GM23338 (cell line): ENCODE data around the gene PGAP1. TPM values are rescaled to one million over a fixed set of nuclear protein-coding genes. Genes with fewer than 3 reads are reported as not detected.

ENCODE experiments used
- ATAC-seq: fragments of 200-7000 bp; cut with Tn5 transposase; 3 replicates; pipeline ENCODE4 v1.9.1; 2020
- DNase-seq: peaks from one replicate; pipeline ENCODE4 v3.0.0-alpha.2; 2015; ENCODE audit warnings: low spot score
- H2AFZ ChIP-seq: fragments of 200-600 bp; sonication (generic); 2 replicates; pipeline ENCODE4 v1.8.0; 2016; ENCODE audit warnings: antibody characterized with exemption, mild to moderate bottlenecking, moderate library complexity
- H3F3A ChIP-seq: fragments of 200-600 bp; sonication (generic); replicated peaks from 2 replicates; pipeline ENCODE4 v1.8.0; 2017; ENCODE audit warnings: antibody characterized with exemption, mixed run types, low read depth
- H3K27ac ChIP-seq: fragments of 200-600 bp; sonication (generic); 2 replicates; pipeline ENCODE4 v1.6.1; 2016; ENCODE audit warnings: low read depth
- H3K27me3 ChIP-seq: fragments of 200-600 bp; sonication (generic); 2 replicates; pipeline ENCODE4 v1.8.0; 2016; ENCODE audit warnings: mild to moderate bottlenecking, mixed run types, moderate library complexity; ENCODE audit not compliant: insufficient read depth
- H3K36me3 ChIP-seq: fragments of 200-600 bp; sonication (generic); 2 replicates; pipeline ENCODE4 v1.8.0; 2016; ENCODE audit warnings: mild to moderate bottlenecking; ENCODE audit not compliant: insufficient read depth
- H3K4me1 ChIP-seq: fragments of 200-600 bp; sonication (generic); 2 replicates; pipeline ENCODE4 v1.8.0; 2016; ENCODE audit warnings: mild to moderate bottlenecking, moderate library complexity; ENCODE audit not compliant: insufficient read depth
- H3K4me2 ChIP-seq: fragments of 200-600 bp; sonication (generic); 2 replicates; pipeline ENCODE4 v1.7.1; 2017; ENCODE audit warnings: mixed run types
- H3K4me3 ChIP-seq: fragments of 200-600 bp; sonication (generic); 2 replicates; pipeline ENCODE4 v1.6.1; 2016; ENCODE audit warnings: mixed run types
- H3K79me2 ChIP-seq: fragments of 200-600 bp; sonication (generic); replicated peaks from 2 replicates; pipeline ENCODE4 v1.8.0; 2017; ENCODE audit warnings: mild to moderate bottlenecking; ENCODE audit not compliant: insufficient read depth
- H3K9me2 ChIP-seq: fragments of 200-600 bp; sonication (generic); 2 replicates; pipeline ENCODE4 v1.8.0; 2017; ENCODE audit not compliant: insufficient read depth
- H4K20me1 ChIP-seq: fragments of 200-600 bp; sonication (generic); replicated peaks from 2 replicates; pipeline ENCODE4 v1.8.0; 2017; ENCODE audit warnings: mild to moderate bottlenecking; ENCODE audit not compliant: insufficient read depth
- H3K27ac Mint-ChIP-seq: 2 replicates; pipeline ENCODE4 v1.8.0; 2020; ENCODE audit warnings: inconsistent platforms, mild to moderate bottlenecking, moderate library complexity, mixed read lengths
- H3K27me3 Mint-ChIP-seq: 3 replicates; pipeline ENCODE4 v1.8.0; 2022; ENCODE audit warnings: low read depth, mild to moderate bottlenecking, moderate library complexity, mixed read lengths, inconsistent platforms; ENCODE audit not compliant: insufficient read depth, poor library complexity
- H3K36me3 Mint-ChIP-seq: 3 replicates; pipeline ENCODE4 v1.8.0; 2021; ENCODE audit warnings: low read depth, mild to moderate bottlenecking, inconsistent platforms, moderate library complexity, mixed read lengths
- H3K4me1 Mint-ChIP-seq: 3 replicates; pipeline ENCODE4 v1.8.0; 2020; ENCODE audit warnings: mild to moderate bottlenecking, inconsistent platforms, mixed read lengths
- H3K4me3 Mint-ChIP-seq: 3 replicates; pipeline ENCODE4 v1.8.0; 2021; ENCODE audit warnings: moderate library complexity, mild to moderate bottlenecking, inconsistent platforms, mixed read lengths
- H3K9me3 Mint-ChIP-seq: 3 replicates; pipeline ENCODE4 v1.8.0; 2020; ENCODE audit warnings: moderate library complexity, mild to moderate bottlenecking, inconsistent platforms, mixed read lengths
- CREB1 ChIP-seq: fragments of 250-450 bp; sonication (Bioruptor Pico); IDR thresholded peaks from 2 replicates; pipeline ENCODE4 v1.5.0; 2020; ENCODE audit warnings: low read depth, mild to moderate bottlenecking, moderate library complexity
- EZH2 ChIP-seq: fragments of 200-600 bp; sonication (generic); IDR thresholded peaks from one replicate; pipeline ENCODE4 v1.8.0; 2017; ENCODE audit warnings: antibody characterized with exemption, mild to moderate bottlenecking, low read depth; ENCODE audit not compliant: unreplicated experiment
- EZH2phosphoT487 ChIP-seq: fragments of 200-600 bp; sonication (generic); IDR thresholded peaks from one replicate; pipeline ENCODE4 v1.8.1; 2018; ENCODE audit warnings: antibody characterized with exemption; ENCODE audit not compliant: unreplicated experiment
- JUNB ChIP-seq: IDR thresholded peaks from one replicate; pipeline ENCODE4 v1.6.1; 2016; ENCODE audit warnings: antibody characterized with exemption; ENCODE audit not compliant: unreplicated experiment
- NANOG ChIP-seq: IDR thresholded peaks from 2 replicates; pipeline ENCODE4 v1.6.1; 2016; ENCODE audit warnings: antibody characterized with exemption, borderline replicate concordance
- POLR2AphosphoS5 ChIP-seq: IDR thresholded peaks from 2 replicates; pipeline ENCODE4 v1.6.1; 2016; ENCODE audit warnings: antibody characterized with exemption, low read depth
- STAT1 ChIP-seq: IDR thresholded peaks from one replicate; pipeline ENCODE4 v1.6.1; 2016; ENCODE audit warnings: antibody characterized with exemption; ENCODE audit not compliant: unreplicated experiment
- ZNF114 ChIP-seq: fragments of 250-450 bp; sonication (Bioruptor Pico); IDR thresholded peaks from 2 replicates; pipeline ENCODE4 v1.5.0; 2020; ENCODE audit warnings: mild to moderate bottlenecking, moderate library complexity
- ZNF331 ChIP-seq: fragments of 250-450 bp; sonication (Bioruptor Pico); IDR thresholded peaks from 2 replicates; pipeline ENCODE4 v1.5.0; 2020; ENCODE audit warnings: low read depth, mild to moderate bottlenecking, moderate library complexity
- polyA plus RNA-seq: library from polyadenylated mRNA; unstranded; fragments of >200 nt; fragmentation: Nextera tagmentation; extraction: Ambion mirVana; gene quantifications from 2 replicates; pipeline ENCODE4 v1.2.1, GENCODE V29; 2016
- total RNA-seq: library from RNA; depleted of rRNA; stranded (reverse); fragments of >200 nt; shearing (Covaris generic); gene quantifications from 2 replicates; pipeline ENCODE4 v1.2.3, GENCODE V29; 2014
- TF ChIP-seq, protein P1 (sequence below): fragments of 250-450 bp; sonication (Bioruptor Pico); IDR thresholded peaks from 2 replicates; pipeline ENCODE4 v1.5.0; 2020; ENCODE audit warnings: mild to moderate bottlenecking, moderate library complexity
- TF ChIP-seq, protein P2 (sequence below): IDR thresholded peaks from one replicate; pipeline ENCODE4 v1.6.1; 2018; ENCODE audit warnings: antibody characterized with exemption; ENCODE audit not compliant: unreplicated experiment
- TF ChIP-seq, protein P3 (sequence below): IDR thresholded peaks from 2 replicates; pipeline ENCODE4 v1.6.1; 2016; ENCODE audit warnings: antibody characterized with exemption
- TF ChIP-seq, protein P4 (sequence below), 2 experiments: fragments of 200-600 bp in 1 of 2; sonication (generic) in 1 of 2; conservative IDR thresholded peaks; 2 replicates each; pipeline versions ENCODE4 v1.5.1 to v1.6.1; 2016 to 2017; ENCODE audit warnings: antibody characterized with exemption in 2 of 2, low read depth in 2 of 2, mild to moderate bottlenecking in 2 of 2, moderate library complexity in 1 of 2

PGAP1 gene
- total and polyA plus RNA-seq, 2 experiments from 2014 or later: 9.8 to 26.5 TPM

DNA sequence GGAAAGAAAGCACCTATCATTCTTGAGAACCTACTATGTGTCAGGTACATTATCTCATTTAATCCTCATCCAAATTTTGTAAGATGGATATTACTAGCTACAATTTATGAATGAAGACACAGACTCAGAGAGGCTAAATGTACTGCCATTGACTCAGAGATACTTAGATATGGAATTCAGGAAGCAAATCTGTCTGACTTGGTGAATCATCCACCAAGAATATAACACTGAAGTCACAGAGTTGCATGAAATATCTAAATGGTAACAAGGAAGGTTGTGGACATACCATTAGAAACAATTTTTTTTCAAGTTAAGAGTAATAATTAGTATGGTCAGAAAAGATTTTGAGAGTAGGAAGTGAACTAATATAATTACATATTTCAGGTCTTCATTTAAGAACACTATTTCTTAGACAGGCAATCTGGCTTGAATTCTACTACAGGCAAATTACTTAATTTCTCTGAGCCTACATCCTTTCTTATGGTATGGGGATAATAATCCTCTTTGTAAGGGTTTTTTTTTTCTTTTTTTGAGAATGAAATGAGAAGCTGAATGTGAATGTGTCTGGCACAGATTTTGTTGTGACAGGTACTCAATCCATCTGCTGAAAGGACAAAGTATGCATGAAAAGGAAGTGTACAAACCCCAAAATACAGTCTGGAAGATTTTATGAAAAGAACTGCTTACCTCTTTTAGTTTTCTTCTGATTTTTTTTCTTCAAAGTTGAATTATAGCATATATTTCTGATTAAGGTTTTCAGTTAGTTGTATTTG, 102.6 kb downstream of the PGAP1 start:
- Histone ChIP-seq H2AFZ (no peak overlapping the region), H3K36me3 (no peaks in the 10 kb centered on the region), H3K9me2 (0 out of 2 replicates have a peak, but pooled peaks cover 5% of the 10 kb centered on the region), H3F3A (no peaks in the 10 kb centered on the region), H3K27ac (no peak overlapping the region), H3K79me2 (no peaks in the 10 kb centered on the region), H3K4me3 (no peak overlapping the region), H4K20me1 (no peaks in the 10 kb centered on the region), H3K4me2 (no peak overlapping the region), H3K27me3 (no peaks in the 10 kb centered on the region), H3K4me1 (no peaks in the 10 kb centered on the region)
- no peaks in the 10 kb centered on the region for H3K27me3 Mint-ChIP-seq
- H3K4me3 Mint-ChIP-seq: no peak overlapping the region
- no peak for TF ChIP-seq EZH2
- TF ChIP-seq, protein P1, sequence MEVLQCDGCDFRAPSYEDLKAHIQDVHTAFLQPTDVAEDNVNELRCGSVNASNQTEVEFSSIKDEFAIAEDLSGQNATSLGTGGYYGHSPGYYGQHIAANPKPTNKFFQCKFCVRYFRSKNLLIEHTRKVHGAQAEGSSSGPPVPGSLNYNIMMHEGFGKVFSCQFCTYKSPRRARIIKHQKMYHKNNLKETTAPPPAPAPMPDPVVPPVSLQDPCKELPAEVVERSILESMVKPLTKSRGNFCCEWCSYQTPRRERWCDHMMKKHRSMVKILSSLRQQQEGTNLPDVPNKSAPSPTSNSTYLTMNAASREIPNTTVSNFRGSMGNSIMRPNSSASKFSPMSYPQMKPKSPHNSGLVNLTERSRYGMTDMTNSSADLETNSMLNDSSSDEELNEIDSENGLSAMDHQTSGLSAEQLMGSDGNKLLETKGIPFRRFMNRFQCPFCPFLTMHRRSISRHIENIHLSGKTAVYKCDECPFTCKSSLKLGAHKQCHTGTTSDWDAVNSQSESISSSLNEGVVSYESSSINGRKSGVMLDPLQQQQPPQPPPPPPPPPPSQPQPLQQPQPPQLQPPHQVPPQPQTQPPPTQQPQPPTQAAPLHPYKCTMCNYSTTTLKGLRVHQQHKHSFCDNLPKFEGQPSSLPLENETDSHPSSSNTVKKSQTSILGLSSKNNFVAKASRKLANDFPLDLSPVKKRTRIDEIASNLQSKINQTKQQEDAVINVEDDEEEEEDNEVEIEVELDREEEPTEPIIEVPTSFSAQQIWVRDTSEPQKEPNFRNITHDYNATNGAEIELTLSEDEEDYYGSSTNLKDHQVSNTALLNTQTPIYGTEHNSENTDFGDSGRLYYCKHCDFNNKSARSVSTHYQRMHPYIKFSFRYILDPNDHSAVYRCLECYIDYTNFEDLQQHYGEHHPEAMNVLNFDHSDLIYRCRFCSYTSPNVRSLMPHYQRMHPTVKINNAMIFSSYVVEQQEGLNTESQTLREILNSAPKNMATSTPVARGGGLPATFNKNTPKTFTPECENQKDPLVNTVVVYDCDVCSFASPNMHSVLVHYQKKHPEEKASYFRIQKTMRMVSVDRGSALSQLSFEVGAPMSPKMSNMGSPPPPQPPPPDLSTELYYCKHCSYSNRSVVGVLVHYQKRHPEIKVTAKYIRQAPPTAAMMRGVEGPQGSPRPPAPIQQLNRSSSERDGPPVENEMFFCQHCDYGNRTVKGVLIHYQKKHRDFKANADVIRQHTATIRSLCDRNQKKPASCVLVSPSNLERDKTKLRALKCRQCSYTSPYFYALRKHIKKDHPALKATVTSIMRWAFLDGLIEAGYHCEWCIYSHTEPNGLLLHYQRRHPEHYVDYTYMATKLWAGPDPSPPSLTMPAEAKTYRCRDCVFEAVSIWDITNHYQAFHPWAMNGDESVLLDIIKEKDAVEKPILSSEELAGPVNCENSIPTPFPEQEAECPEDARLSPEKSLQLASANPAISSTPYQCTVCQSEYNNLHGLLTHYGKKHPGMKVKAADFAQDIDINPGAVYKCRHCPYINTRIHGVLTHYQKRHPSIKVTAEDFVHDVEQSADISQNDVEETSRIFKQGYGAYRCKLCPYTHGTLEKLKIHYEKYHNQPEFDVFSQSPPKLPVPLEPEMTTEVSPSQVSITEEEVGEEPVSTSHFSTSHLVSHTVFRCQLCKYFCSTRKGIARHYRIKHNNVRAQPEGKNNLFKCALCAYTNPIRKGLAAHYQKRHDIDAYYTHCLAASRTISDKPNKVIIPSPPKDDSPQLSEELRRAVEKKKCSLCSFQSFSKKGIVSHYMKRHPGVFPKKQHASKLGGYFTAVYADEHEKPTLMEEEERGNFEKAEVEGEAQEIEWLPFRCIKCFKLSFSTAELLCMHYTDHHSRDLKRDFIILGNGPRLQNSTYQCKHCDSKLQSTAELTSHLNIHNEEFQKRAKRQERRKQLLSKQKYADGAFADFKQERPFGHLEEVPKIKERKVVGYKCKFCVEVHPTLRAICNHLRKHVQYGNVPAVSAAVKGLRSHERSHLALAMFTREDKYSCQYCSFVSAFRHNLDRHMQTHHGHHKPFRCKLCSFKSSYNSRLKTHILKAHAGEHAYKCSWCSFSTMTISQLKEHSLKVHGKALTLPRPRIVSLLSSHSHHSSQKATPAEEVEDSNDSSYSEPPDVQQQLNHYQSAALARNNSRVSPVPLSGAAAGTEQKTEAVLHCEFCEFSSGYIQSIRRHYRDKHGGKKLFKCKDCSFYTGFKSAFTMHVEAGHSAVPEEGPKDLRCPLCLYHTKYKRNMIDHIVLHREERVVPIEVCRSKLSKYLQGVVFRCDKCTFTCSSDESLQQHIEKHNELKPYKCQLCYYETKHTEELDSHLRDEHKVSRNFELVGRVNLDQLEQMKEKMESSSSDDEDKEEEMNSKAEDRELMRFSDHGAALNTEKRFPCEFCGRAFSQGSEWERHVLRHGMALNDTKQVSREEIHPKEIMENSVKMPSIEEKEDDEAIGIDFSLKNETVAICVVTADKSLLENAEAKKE (CRISPR knock-in tag): no peak
- no peak for TF ChIP-seq ZNF114 (CRISPR knock-in tag)
- no peak for TF ChIP-seq POLR2AphosphoS5
- no peak for TF ChIP-seq EZH2phosphoT487
- no peak for TF ChIP-seq JUNB
- TF ChIP-seq STAT1: no peak
- TF ChIP-seq, protein P2, sequence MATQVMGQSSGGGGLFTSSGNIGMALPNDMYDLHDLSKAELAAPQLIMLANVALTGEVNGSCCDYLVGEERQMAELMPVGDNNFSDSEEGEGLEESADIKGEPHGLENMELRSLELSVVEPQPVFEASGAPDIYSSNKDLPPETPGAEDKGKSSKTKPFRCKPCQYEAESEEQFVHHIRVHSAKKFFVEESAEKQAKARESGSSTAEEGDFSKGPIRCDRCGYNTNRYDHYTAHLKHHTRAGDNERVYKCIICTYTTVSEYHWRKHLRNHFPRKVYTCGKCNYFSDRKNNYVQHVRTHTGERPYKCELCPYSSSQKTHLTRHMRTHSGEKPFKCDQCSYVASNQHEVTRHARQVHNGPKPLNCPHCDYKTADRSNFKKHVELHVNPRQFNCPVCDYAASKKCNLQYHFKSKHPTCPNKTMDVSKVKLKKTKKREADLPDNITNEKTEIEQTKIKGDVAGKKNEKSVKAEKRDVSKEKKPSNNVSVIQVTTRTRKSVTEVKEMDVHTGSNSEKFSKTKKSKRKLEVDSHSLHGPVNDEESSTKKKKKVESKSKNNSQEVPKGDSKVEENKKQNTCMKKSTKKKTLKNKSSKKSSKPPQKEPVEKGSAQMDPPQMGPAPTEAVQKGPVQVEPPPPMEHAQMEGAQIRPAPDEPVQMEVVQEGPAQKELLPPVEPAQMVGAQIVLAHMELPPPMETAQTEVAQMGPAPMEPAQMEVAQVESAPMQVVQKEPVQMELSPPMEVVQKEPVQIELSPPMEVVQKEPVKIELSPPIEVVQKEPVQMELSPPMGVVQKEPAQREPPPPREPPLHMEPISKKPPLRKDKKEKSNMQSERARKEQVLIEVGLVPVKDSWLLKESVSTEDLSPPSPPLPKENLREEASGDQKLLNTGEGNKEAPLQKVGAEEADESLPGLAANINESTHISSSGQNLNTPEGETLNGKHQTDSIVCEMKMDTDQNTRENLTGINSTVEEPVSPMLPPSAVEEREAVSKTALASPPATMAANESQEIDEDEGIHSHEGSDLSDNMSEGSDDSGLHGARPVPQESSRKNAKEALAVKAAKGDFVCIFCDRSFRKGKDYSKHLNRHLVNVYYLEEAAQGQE: no peak
- no peak for TF ChIP-seq CREB1 (CRISPR knock-in tag)
- no peak for TF ChIP-seq NANOG
- TF ChIP-seq, protein P3, sequence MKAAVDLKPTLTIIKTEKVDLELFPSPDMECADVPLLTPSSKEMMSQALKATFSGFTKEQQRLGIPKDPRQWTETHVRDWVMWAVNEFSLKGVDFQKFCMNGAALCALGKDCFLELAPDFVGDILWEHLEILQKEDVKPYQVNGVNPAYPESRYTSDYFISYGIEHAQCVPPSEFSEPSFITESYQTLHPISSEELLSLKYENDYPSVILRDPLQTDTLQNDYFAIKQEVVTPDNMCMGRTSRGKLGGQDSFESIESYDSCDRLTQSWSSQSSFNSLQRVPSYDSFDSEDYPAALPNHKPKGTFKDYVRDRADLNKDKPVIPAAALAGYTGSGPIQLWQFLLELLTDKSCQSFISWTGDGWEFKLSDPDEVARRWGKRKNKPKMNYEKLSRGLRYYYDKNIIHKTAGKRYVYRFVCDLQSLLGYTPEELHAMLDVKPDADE: no peak
- TF ChIP-seq, protein P4, sequence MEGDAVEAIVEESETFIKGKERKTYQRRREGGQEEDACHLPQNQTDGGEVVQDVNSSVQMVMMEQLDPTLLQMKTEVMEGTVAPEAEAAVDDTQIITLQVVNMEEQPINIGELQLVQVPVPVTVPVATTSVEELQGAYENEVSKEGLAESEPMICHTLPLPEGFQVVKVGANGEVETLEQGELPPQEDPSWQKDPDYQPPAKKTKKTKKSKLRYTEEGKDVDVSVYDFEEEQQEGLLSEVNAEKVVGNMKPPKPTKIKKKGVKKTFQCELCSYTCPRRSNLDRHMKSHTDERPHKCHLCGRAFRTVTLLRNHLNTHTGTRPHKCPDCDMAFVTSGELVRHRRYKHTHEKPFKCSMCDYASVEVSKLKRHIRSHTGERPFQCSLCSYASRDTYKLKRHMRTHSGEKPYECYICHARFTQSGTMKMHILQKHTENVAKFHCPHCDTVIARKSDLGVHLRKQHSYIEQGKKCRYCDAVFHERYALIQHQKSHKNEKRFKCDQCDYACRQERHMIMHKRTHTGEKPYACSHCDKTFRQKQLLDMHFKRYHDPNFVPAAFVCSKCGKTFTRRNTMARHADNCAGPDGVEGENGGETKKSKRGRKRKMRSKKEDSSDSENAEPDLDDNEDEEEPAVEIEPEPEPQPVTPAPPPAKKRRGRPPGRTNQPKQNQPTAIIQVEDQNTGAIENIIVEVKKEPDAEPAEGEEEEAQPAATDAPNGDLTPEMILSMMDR (conservative IDR thresholded peaks at IDR 0.05; ENCODE audit: low read depth in 2 of 2): no peak
- TF ChIP-seq ZNF331 (CRISPR knock-in tag): no peak
- no peak overlapping the region for H3K27ac Mint-ChIP-seq
- peaks cover 6% of the 10 kb centered on the region; the same call in 2 of the 3 replicates for H3K9me3 Mint-ChIP-seq
- DNase-seq (no peak), ATAC-seq (no peak)
- peaks cover 4% of the 10 kb centered on the region; the same call in 2 of the 3 replicates for H3K4me1 Mint-ChIP-seq
- H3K36me3 Mint-ChIP-seq: peaks cover under 1% of the 10 kb centered on the region; the same call in 1 of the 3 replicates
